ENCODE data around the gene PTPRU. TPM values are rescaled to one million over a fixed set of nuclear protein-coding genes. Genes with fewer than 3 reads are reported as not detected.

Gene PTPRU
- total RNA-seq, 4 donors from 2014 or later = 12.9 to 17.9 (median 14.7) TPM

DNA sequence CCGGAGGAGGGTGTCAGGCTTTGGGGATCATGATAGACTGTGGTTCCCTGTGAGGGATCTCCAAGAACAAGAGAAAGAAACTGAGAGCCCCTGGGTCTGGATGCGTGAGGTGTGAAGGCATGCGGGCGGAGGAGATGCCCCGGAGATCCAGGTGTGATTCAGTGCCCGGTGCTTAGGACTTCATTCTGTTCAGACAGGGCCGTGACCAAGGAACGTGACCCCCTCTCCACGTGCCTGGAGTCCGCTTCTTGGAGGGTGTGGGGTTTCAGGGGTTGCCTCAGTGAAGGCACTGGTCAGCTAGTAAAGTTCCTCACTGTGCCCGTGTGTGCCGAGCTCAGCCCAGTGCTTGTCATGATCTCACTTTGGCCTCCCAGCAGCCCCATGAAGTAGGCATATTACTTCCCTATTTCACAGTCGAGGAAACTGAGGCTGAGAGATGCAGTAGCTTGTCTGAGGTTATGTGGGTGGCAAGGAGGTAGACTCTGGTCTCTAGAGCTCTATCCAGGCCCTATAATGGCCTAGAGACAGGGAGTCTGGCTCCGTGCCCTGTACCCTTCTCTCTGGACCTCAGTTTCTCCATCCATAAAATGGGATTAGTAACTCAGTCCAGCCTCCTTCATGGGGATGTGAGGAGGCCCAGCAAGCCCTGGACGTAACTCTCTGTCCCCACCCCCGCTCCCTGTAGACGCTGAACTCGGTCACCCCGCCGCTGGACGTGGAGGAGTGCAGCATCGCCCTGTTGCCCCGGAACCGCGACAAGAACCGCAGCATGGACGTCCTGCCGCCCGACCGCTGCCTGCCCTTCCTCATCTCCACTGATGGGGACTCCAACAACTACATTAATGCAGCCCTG, 81.0 kb downstream of the PTPRU start:
- TF ChIP-seq, protein P1, sequence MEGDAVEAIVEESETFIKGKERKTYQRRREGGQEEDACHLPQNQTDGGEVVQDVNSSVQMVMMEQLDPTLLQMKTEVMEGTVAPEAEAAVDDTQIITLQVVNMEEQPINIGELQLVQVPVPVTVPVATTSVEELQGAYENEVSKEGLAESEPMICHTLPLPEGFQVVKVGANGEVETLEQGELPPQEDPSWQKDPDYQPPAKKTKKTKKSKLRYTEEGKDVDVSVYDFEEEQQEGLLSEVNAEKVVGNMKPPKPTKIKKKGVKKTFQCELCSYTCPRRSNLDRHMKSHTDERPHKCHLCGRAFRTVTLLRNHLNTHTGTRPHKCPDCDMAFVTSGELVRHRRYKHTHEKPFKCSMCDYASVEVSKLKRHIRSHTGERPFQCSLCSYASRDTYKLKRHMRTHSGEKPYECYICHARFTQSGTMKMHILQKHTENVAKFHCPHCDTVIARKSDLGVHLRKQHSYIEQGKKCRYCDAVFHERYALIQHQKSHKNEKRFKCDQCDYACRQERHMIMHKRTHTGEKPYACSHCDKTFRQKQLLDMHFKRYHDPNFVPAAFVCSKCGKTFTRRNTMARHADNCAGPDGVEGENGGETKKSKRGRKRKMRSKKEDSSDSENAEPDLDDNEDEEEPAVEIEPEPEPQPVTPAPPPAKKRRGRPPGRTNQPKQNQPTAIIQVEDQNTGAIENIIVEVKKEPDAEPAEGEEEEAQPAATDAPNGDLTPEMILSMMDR (IDR thresholded peaks at IDR 0.05; ENCODE audit: low read depth) = no peak

DNA sequence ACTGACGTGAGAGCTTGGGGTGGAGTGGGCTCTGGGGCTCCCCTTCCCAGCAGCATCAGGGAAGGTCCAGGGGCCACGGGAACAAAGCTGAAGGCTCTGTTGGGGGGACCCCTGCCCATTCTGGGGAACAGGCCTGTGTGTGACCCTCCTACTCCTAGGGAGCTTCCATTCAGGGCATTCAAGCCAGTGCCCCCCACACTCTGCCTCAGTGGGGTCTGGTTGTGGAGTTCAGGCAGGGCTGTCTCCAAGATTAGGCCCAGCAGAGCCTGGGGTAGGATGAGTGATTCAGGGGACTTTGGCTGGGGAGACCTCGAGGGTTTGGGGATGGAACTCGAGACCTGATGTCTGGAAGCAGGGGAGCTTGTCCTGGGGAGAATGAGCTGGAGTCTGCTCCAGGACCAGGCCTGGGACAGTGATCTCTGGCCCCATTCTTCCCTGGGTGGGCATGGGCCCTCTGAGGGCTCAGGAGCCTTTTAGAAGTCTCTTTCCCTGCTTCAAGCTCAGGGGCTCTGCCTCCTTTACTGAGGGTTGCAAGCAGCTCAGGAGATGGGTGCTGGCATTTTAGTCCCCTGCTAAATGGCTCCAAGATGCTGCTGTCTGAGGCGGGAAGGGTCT, 81.7 kb downstream of the PTPRU start:
- TF ChIP-seq, protein P1 (IDR thresholded peaks at IDR 0.05; ENCODE audit: low read depth) = no peak

DNA sequence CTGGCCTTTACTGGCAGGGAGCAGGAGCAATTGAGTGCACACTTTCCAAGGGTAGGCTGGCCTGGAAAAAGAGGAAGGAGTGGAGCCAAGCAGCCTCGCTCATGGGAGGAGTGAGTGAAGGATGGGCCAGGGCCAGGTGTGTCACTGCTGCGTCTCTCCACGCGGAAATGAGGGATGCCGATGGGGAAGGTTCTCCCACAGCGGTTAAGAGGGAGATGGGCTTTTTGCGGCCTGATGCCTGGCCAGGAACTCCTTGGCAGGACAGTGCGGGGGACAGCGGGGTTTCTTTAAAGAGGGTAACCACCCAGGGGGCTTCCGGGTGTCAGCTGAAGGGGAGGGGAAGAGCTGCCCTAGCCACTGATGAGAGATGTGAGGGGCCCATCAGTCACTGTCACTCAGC, 82.4 kb downstream of the PTPRU start:
- TF ChIP-seq, protein P1 (IDR thresholded peaks at IDR 0.05; ENCODE audit: low read depth) = no peak

DNA sequence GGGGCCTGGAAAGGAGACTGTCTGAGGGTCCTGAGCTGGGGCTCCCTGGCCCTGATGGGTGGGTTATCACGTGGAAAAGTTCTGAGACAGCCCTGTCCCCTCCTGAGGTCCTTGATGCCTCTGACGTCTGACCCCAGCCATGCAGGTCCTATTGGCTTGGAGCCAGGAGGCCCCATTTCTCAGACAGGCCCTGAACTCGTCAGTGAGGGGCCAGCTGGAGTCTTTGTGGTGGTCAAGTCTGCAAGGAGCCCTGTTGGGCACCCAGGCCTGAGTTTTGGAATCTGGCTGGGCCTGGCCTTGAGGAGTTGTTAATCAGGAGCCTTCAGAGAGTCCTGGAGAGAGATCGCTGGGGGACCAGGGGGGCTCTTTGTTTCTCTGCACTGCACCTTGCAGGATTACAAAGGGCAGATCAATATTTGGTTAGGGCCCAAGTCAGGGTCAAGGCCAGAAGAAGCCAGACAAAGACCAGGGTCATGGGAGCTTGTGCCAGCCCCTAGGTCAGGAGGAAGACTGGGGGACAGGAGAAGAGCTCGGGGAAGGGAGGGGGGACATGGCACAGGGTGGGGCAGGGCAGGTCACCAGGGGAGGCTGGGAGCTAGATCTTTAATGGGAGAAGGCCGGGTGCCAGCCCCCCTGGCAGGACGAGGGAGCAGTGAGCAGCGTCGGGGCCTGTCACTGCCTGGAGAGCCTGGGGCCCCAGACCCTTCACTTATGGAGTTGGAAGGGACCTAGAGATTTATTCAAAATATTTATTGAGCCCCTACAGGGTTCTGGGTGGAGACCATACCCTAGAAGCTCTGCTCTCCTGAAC, 83.2 kb downstream of the PTPRU start:
- TF ChIP-seq, protein P1 (IDR thresholded peaks at IDR 0.05; ENCODE audit: low read depth) = no peak

DNA sequence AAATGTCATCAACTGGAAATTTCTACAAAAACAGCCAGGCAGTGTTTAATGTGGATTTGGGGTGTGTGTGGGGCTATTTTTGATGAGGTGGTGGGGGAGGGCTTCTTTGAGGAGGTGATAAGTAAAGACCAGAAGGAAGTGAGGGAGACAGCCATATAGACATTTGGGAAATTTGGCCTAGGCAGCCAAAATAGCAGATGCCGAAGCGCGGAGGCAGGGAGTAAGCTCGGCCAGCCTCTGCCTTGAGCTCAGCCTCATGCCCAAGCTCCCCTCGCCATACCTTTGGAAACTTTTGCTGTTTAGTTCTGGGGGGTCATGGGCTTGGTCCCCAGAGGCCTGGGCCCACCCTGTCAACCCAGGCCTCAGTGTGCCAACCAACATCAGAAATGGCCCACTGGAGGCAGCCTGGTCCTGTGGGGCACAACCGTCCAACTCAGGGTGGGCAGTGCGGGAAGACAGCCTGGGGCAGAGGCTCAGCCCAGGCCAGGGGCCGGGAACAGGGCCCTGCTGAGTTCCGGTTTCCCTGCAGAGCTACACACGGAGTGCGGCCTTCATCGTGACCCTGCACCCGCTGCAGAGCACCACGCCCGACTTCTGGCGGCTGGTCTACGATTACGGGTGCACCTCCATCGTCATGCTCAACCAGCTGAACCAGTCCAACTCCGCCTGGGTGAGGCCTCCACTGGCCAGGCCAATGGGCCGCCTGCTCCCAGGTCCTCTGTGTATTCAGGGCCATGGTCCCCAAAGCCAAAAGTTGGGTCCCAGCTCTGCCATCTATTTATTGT, 84.0 kb downstream of the PTPRU start:
- TF ChIP-seq, protein P1 (IDR thresholded peaks at IDR 0.05; ENCODE audit: low read depth) = no peak

DNA sequence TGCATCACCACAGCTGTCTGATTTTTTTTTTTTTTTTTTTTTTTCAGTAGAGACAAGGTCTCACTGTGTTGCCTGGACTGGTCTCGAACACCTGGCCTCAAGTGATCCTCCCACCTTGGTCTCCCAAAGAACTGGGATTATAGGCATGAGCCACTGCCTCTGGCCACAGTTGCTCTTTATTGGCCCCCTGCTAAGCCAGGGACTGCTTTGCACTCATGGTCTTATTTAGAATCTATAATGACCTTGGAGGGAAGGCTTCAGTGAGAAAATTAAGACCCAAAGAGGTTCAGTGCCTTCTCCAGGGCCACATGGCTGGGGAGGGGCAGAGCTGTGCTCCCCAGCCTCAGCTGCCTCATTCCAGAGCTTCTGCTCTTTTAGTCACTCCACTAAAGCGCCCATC, 84.9 kb downstream of the PTPRU start:
- TF ChIP-seq, protein P1 (IDR thresholded peaks at IDR 0.05; ENCODE audit: low read depth) = no peak
